ENCODE measurements around the gene CLPSL2.

- TF ChIP-seq POLR2AphosphoS5 (IDR thresholded peaks at IDR 0.05; ENCODE audit: borderline replicate concordance, low read depth, low read length) = no peak
- no peak for TF ChIP-seq EZH2 (IDR thresholded peaks at IDR 0.05)
These were observed 33.6 kb upstream of the CLPSL2 start for GRCh38 chr6:35742842-35743241.

Measured in SK-N-MC (cell line).